Eye (tissue), 1 donor: Measurements from ENCODE around the gene SERGEF.

ENCODE experiments used
- DNase-seq: peaks from one replicate; pipeline ENCODE4 v3.0.0-alpha.2; 2015

The SERGEF gene

DNA sequence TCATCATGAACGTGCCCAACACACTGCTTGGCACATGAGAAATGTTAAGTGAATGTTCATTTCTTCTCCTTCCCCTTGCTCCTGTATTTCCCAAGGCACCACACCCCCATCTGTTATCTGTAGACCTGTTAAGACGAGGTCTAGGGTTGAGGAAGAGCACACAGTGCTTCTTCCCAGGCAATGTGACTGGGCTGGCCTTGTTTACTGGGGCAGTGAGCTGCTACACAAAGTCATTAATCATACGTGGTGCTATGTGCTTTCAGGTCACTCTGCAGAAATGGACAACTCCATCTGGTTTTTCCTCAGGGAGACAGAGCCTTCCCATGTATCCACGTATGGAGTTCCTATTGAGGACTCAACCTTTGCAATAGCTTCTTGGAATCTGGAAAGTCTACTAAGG is 159.6 kb downstream of the SERGEF start:
- no peak for DNase-seq

GRCh38 chr11:17852246-17852645 is 160.6 kb downstream of the SERGEF start:
- DNase-seq, result no peak

- DNase-seq, result no peak
These were observed 161.2 kb downstream of the SERGEF start for GRCh38 chr11:17851697-17852096.

- DNase-seq, result no peak
These were observed 162.5 kb downstream of the SERGEF start for GRCh38 chr11:17850336-17850735.

- no peak for DNase-seq
These were observed 164.1 kb downstream of the SERGEF start for GRCh38 chr11:17848715-17849114.

DNA sequence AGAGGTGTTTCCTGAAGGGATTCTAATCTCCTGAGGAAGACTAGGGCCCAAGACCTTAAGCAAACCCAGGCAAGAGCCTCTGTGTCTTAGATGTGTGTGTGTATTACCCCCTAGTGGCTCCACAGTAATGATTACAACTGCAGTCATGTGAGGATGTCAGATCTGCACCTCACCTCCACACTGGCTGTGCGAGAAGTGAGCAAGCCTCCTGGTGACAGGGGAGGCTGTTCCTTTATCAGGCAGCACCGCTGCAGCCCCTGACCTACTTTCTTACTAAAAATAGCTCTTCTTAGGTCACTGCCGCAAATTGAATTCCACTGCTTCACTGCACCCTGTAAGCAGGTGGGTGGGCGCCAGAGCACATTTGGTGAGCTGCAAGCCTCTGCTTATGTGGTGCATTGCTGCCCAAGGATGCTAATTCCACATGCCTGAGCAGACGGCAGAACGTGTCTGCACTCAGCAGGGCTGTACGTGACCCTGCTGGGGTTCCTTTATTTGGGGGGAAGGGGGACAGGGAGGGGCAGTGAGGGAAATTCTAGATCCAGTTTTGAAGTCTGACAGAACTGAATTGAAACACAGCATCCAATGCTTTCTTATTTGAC is 165.9 kb downstream of the SERGEF start:
- peak; percentile 67 for DNase-seq

- DNase-seq, result peak; percentile 15
These were observed 167.4 kb downstream of the SERGEF start for GRCh38 chr11:17845431-17845881.

- DNase-seq, result peak; percentile 23
These were observed 172.7 kb downstream of the SERGEF start for GRCh38 chr11:17840101-17840548.

DNA sequence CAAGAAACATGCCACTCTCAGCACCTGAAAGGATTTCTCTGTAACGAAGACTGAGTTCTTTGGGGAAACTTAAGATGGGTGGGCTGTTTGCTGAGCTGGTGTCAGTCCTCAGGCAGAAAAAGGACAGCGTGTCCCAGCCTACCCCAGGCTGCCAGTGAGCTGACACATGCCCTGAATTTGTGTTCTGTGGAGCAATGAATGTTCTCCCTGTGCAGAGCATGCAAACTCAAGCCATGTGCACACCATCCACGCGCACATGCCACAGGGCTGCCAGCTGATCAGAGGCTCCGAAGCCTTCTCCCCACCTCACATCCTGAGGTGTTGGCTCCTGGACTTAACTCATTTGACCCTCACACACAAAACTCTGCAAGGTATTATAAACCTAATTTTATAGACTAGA is 173.4 kb downstream of the SERGEF start:
- no peak for DNase-seq

DNA sequence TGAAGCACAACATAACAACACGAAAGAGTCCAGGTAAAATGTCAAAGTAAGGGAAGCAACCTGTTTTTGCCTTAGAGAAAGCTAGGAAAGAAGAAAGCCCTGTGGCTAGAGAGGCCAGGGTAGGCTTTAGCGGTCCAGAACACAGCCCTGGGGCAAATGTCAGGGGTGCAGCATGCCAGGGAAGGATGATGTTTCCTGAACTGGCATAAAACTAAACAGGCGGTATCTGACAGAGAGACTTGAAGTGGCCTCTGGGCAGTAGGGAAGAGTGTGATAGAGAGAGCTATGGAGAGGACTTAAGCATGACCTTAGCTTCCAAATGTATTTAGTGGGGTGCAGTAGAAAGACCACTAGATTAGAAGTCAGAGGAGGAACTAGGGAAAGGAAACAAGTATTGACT is 174.7 kb downstream of the SERGEF start:
- DNase-seq, result no peak

- DNase-seq, result no peak
These were observed 181.0 kb downstream of the SERGEF start for GRCh38 chr11:17831883-17832282.

GRCh38 chr11:17831228-17831627 is 181.6 kb downstream of the SERGEF start:
- DNase-seq, result no peak

GRCh38 chr11:17828311-17828751 is 184.5 kb downstream of the SERGEF start:
- DNase-seq, result no peak

GRCh38 chr11:17827006-17827405 is 185.8 kb downstream of the SERGEF start:
- no peak for DNase-seq

GRCh38 chr11:17822401-17822781 is 190.5 kb downstream of the SERGEF start:
- no peak for DNase-seq

DNA sequence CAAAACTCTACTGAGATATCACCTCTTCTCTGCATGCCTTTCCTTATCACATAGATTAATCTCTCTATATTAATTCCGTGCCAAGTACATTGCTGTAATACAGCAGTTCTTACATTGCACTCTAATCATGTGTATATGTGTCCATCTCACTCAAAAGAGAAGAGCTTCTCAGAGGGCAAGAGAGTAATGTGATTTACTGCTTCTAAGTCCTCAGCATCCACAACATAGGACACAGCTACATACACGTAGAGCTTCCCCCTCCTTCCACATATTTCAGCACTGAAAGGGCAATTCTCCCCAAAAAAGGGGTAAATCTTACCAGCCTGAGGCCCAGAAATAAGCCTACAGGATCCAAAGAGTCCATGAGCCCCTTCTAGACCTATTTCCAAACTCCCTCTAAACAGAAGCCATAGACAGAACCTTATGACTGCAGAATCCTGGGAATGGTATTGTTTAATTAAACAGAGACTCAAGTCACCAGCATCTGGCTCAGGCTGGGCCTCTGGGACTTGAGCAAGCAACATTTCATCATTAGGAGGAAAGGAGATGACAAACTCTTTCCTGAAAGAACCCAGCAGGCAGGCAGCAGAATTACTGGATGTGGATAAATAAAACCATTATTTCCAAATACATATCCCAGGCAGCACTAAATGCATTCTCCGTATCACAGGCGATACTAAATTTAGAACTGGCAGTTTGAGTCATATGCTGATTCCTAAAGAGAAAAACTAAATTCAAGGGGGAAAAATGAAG is 191.0 kb downstream of the SERGEF start:
- DNase-seq, result no peak

GRCh38 chr11:17816232-17816931 is 196.5 kb downstream of the SERGEF start:
- DNase-seq, result no peak

- no peak for DNase-seq
These were observed 198.3 kb downstream of the SERGEF start for GRCh38 chr11:17814546-17814945.

DNA sequence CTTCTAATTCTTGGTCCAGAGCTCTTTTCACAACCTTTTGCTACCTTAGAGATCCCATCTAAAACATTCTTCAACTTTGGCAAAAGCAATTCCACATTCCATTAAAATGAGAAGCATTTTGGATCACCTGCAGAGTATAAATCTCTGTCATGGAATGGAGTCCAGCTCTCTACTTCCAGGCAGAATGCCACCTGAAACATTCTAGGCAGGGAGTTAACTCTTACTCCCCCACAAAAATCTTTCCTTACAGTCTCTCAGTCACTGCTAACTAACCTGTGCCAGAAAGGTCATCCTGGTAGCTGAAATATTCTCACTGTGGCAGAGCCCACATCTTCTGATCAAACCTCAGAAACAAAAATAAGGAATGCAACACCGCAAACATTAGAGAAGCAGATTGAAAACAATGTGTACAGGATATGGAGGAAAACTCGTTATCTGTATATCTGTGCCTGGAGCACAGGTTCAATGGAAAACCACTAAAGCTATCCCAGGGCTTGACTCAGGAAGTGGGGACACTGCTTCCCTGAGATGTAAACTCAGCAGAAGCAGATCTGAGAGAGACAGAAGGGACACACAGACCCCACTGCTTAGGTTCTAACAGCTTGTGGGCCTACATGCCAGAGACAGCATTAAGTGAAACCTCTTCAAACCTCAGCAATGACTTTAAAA is 199.3 kb downstream of the SERGEF start:
- DNase-seq, result no peak

- no peak for DNase-seq
These were observed 200.0 kb downstream of the SERGEF start for GRCh38 chr11:17812865-17813187.

- peak; percentile 62 for DNase-seq
These were observed 200.6 kb downstream of the SERGEF start for GRCh38 chr11:17812091-17812864.

GRCh38 chr11:17811352-17811751 is 201.5 kb downstream of the SERGEF start:
- peak; percentile 87 for DNase-seq

DNA sequence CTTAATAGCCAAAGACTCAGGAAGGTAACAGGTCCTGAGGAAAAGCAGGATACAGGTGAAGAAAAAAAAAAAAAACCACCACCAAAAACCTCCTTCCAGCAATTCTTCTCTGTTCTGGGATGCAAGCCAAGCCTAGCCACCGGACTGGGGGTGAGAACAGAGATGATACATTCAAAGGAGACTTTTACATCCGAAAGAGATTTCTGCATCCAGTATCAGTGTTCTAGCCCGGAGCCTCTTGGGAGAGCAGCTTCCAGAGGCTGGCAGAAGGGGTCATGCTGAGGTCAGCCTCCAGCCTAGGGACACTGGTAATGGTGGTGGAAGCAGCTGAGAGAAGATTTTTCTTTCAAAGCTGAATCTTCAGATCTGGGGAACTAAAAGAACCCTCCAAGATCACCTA is 202.1 kb downstream of the SERGEF start:
- peak; percentile 77 for DNase-seq
